ENCODE measurements around the gene PTCHD4.
A peak's percentile ranks its signal among the peaks of the same experiment; 100 is the strongest.
"Not testable (repeated sequence)": the region's sequence is repeated elsewhere in the genome, so short reads cannot be mapped to it uniquely, and the experiment has no call there.

The PTCHD4 gene

DNA sequence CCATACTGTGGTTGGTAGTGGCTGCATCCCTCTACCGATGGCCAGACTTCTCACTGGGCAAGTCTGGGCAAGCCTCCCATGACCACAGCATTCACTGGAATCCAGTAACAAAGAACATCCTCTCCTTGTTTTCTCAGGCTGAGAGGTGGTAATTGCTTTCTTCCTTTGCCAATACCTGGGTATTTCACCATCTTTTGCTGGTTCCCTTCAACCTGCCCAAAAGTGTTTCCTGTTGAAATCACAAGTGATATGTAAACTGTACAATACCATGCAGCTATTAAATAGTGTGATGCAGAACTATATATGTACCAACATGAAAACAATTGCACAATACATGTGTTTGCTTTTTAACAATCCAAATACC is at the start of gene PTCHD4:
PTCHD4 (minus strand) TSS at position 55 of the 364 bp plus-strand sequence. CDS start 42,240 bp downstream, outside the sequence.
- no peaks in the 10 kb centered on the region for H3K36me3 Mint-ChIP-seq
- no peaks in the 10 kb centered on the region for H3K9me3 Mint-ChIP-seq
- ATAC-seq (no peak), DNase-seq (ENCODE audit: low spot score in 2 of 2) (no peak)
- H3K4me1 Mint-ChIP-seq = no peaks in the 10 kb centered on the region
- no peak within 1 kb of the TSS for H3K4me3 Mint-ChIP-seq
- H3K27ac Mint-ChIP-seq = no peak within 1 kb of the TSS

DNA sequence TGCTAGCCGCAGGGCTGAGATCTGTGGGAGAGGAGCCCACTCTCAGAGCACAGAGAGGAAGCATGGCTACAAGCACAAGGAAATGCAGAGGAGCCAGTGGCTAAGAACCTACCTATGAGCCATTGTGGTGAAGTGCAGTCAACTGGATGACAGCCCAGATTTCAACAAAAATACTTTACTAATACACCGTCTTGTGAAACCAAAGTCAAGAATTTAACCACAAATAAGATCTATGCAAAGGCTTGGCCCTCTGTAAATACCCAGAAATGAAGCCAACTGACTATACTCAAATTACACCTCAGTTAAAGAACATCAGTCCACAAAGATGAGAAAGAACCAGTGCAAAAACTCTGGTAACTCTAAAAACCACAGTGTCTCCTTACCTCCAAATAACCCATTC is 40.1 kb upstream of the PTCHD4 start:
- DNase-seq (ENCODE audit: low spot score in 2 of 2) (no peak), ATAC-seq (no peak)
- no peaks in the 10 kb centered on the region for H3K36me3 Mint-ChIP-seq
- no peak overlapping the region for H3K27ac Mint-ChIP-seq
- peaks cover 29% of the 10 kb centered on the region for H3K9me3 Mint-ChIP-seq
- no peak overlapping the region for H3K4me3 Mint-ChIP-seq
- H3K4me1 Mint-ChIP-seq = no peaks in the 10 kb centered on the region

GRCh38 chr6:48150701-48151100 is 39.7 kb upstream of the PTCHD4 start:
- DNase-seq (ENCODE audit: low spot score in 2 of 2) = no peak
- no peak for ATAC-seq
- Mint-ChIP-seq H3K27ac (no peak overlapping the region), H3K4me1 (no peaks in the 10 kb centered on the region), H3K36me3 (no peaks in the 10 kb centered on the region), H3K9me3 (peaks cover 29% of the 10 kb centered on the region), H3K4me3 (no peak overlapping the region)

DNA sequence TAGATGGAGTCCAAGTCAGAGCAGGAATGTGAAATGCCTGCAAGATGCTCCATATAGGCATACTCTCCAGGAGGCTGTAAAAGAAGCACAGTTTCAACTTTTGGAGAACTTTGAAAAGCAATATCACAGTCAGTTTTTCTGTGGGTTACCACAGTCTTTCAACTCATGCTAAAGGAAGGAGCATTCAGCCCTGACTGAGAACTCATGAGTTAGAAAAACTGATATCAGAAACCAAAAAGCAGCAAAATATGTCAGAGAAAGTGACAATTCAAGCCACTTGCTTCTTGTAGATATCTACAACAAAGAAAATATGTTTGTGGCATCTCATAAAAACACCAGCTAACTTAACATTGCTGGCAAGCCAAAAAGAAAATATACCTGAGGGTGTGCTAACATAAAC is 36.1 kb upstream of the PTCHD4 start:
- ATAC-seq (no peak), DNase-seq (ENCODE audit: low spot score in 2 of 2) (no peak)
- no peak overlapping the region for H3K27ac Mint-ChIP-seq
- H3K4me3 Mint-ChIP-seq = no peak overlapping the region
- H3K4me1 Mint-ChIP-seq = no peaks in the 10 kb centered on the region
- no peaks in the 10 kb centered on the region for H3K36me3 Mint-ChIP-seq
- peaks cover 23% of the 10 kb centered on the region for H3K9me3 Mint-ChIP-seq

DNA sequence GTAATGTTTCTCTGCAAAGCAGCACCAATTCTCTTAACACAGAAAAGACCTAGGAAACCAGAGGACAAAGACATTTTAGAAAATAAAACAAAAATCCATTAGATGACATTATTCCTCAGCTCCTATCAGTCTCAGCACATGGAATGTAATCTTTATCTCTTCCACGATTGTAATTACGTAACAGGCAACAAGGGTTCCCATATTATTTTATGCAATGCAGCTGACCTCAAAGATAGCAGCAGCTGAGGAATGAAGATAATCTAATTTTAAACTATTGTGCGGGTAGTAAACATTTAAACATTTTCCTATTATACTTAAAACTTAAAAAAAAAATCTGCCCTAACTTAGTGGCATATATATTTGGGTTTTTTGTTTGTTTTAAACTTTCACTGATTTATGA is 33.0 kb upstream of the PTCHD4 start:
- DNase-seq (ENCODE audit: low spot score in 2 of 2) (no peak), ATAC-seq (no peak)
- H3K9me3 Mint-ChIP-seq = peaks cover 13% of the 10 kb centered on the region
- H3K4me1 Mint-ChIP-seq = no peaks in the 10 kb centered on the region
- H3K36me3 Mint-ChIP-seq = no peaks in the 10 kb centered on the region
- H3K4me3 Mint-ChIP-seq = no peak overlapping the region
- H3K27ac Mint-ChIP-seq = no peak overlapping the region

DNA sequence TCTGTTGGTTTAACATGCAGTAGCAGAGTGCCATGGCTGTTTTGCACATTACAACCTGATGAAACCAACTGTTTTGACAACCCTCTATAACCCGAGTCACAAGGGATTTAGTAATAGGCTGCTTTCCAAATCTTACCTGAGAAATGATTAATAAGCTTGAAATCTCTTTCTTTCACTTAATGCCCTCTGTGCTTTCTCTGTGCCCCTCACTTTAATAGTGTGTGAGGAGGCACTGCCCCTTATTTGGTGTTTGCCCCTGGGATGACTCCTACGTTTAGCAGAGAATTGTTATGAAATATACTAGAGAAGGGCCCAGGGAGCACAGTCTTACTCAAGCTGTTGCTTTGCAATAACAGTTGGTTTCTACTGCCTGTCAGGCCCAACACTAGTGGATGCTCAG is 31.0 kb upstream of the PTCHD4 start:
- Mint-ChIP-seq H3K4me1 (no peaks in the 10 kb centered on the region), H3K4me3 (no peak overlapping the region), H3K9me3 (peaks cover 5% of the 10 kb centered on the region), H3K27ac (no peak overlapping the region), H3K36me3 (no peaks in the 10 kb centered on the region)
- ATAC-seq (no peak), DNase-seq (ENCODE audit: low spot score in 2 of 2) (no peak)

DNA sequence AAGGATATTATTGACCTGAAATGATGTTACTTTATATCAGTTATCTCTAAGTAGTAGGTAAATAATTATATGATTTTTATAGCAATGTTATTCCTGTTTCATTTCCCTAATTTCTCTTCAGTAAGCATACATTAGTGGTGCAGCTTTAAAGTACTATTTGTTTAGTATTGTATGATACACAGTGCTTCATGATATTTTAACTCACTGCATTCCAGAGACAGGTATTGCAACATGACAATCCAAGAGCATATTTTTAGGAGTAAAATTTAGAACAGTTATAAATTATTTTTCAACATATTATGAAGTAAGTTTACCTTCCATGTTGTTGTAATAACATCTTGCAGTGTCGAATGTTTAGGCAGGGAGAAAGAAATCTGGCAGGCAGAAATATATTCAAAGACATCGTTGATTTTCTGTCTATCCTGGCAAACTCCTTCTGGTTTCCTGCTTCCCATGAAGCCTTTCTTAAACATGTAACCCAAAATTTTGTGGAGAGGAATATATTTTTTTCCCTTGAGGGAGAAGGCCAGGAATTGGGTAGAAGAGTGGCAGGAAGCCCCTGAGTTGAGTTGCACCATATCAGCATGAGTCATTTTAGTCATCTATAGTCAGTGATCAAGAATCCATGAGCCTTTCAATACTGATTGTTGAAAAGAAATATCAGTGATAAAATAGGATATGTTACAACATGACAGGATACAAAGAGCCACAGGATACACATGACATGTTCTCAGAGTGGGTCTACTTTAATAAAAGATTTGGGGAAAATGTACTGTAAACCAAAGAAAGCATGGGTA is 29.0 kb upstream of the PTCHD4 start:
- no peak overlapping the region for H3K4me3 Mint-ChIP-seq
- H3K9me3 Mint-ChIP-seq = peaks cover 5% of the 10 kb centered on the region
- no peaks in the 10 kb centered on the region for H3K36me3 Mint-ChIP-seq
- no peaks in the 10 kb centered on the region for H3K4me1 Mint-ChIP-seq
- no peak for DNase-seq (ENCODE audit: low spot score in 2 of 2)
- ATAC-seq = no peak
- H3K27ac Mint-ChIP-seq = no peak overlapping the region

DNA sequence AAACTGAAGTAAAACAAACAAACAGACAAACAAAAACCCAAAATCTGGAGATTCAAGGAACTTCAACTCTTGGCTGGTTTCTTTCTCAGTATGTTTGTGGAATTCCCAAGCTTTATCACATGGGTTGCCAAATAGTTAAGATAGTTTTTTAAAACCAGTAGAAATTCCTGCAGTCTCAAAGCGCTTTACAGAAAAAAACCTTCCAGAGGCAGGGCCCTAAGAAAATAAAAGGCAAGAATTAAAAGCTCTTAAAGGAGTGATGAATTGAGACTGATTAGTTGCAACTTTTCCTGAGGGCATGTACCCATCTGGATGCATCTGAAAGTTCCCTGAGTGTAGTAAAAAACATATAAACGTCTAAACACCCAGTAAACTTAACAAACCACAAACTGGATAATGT is 25.9 kb upstream of the PTCHD4 start:
- DNase-seq (ENCODE audit: low spot score in 2 of 2) (no peak), ATAC-seq (no peak)
- H3K36me3 Mint-ChIP-seq = no peaks in the 10 kb centered on the region
- peaks cover 5% of the 10 kb centered on the region for H3K9me3 Mint-ChIP-seq
- no peak overlapping the region for H3K27ac Mint-ChIP-seq
- no peak overlapping the region for H3K4me3 Mint-ChIP-seq
- no peaks in the 10 kb centered on the region for H3K4me1 Mint-ChIP-seq

DNA sequence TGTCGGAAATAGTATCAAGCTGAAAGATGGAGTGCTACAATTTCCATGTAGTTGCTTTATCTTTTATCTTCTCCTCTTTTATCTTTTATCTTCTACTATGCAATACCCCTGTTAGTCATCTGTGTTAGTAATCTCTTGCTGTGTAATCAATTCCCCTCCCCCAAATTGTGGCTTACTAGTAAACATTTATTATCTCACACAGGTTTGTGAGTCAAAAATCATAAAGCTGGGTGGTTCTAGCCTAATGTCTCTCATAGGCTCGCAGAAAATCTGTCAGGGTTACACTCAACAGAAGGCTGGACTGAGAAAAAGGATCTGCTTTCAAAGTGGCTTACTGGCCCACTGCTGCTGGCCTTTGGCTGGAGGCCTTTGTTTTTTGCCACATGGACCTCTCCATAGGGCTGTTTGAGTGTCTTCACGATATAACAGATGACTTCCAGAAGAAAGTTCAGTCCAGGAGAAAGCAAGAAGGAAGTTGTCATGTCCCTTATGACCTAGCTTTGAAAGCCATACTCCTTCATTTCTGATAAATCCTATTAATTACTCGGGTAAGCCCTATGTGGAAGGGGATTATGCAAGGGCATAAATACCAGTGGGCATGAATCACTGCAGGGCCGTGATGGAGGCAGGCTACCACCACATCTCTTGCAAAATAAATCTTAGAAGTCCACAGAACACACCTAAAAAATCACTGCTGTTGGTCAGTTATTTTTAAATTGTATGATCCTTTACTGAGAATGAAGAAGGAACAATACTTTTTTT is 24.5 kb upstream of the PTCHD4 start:
- Mint-ChIP-seq H3K4me1 (no peaks in the 10 kb centered on the region), H3K9me3 (peaks cover 5% of the 10 kb centered on the region), H3K36me3 (no peaks in the 10 kb centered on the region), H3K4me3 (no peak overlapping the region), H3K27ac (no peak overlapping the region)
- ATAC-seq = no peak
- no peak for DNase-seq (ENCODE audit: low spot score in 2 of 2)

DNA sequence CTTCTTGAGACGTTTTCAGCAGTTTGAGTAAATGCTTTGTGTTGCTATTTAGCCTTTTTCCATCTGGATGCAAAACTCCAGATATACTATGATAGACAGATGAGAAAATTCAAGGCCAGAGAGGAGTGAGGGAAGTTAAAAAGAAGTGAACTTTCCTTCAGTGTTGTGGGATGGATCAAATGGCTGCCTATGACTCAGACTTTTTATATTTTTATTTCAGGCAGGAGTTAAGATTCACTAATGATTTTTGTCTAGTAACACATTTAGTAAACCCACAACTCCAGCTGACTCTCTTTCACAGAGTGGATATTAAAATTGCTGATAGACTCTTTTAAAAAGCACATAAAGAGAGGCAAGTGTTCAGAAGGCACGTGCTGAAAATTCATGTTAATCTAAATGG is 23.2 kb upstream of the PTCHD4 start:
- Mint-ChIP-seq H3K9me3 (peaks cover 5% of the 10 kb centered on the region), H3K4me1 (no peaks in the 10 kb centered on the region), H3K4me3 (no peak overlapping the region), H3K27ac (no peak overlapping the region), H3K36me3 (no peaks in the 10 kb centered on the region)
- no peak for DNase-seq (ENCODE audit: low spot score in 2 of 2)
- ATAC-seq = no peak

GRCh38 chr6:48123601-48124000 is 12.6 kb upstream of the PTCHD4 start:
- DNase-seq (ENCODE audit: low spot score in 2 of 2) = no peak
- H3K4me3 Mint-ChIP-seq = no peak overlapping the region
- H3K27ac Mint-ChIP-seq = no peak overlapping the region
- H3K9me3 Mint-ChIP-seq = peaks cover 2% of the 10 kb centered on the region
- no peak for ATAC-seq
- no peaks in the 10 kb centered on the region for H3K36me3 Mint-ChIP-seq
- H3K4me1 Mint-ChIP-seq = no peaks in the 10 kb centered on the region

DNA sequence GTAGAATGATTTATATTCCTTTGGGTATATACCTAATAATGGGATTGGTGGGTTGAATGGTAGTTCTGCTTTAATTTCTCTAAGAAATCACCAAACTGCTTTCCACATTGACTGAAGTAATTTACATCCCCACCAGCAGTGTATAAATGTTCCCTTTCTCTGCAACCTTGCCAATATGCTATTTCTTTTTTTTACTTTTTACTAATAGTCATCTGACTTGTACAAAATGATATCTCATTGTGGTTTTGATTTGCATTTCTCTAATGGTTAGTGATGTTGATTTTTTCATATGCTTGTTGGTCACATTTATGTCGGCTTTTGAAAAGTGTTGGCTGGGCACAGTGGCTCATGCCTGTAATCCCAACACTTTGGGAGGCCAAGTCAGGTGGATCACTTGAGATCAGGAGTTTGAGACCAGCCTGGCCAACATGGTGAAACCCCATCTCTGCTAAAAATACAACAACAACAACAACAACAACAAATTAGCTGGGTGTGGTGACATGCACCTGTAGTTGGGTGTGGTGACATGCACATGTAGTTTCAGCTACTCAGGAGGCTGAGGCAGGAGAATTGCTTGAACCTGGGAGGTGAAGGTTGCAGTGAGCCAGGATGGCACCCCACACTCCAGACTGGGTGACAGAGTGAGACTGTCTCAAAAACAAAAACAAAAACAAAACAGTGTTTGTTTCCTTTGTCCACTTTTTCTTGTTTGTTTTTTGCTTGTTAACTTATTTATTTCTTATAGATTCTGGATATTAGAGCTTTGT is 11.2 kb upstream of the PTCHD4 start:
- DNase-seq (ENCODE audit: low spot score in 2 of 2); H3K36me3 Mint-ChIP-seq; H3K4me1 Mint-ChIP-seq; ATAC-seq; H3K4me3 Mint-ChIP-seq; H3K9me3 Mint-ChIP-seq; H3K27ac Mint-ChIP-seq: not testable (repeated sequence)

GRCh38 chr6:48116699-48117645 is 6.0 kb upstream of the PTCHD4 start:
- ATAC-seq = no peak

DNA sequence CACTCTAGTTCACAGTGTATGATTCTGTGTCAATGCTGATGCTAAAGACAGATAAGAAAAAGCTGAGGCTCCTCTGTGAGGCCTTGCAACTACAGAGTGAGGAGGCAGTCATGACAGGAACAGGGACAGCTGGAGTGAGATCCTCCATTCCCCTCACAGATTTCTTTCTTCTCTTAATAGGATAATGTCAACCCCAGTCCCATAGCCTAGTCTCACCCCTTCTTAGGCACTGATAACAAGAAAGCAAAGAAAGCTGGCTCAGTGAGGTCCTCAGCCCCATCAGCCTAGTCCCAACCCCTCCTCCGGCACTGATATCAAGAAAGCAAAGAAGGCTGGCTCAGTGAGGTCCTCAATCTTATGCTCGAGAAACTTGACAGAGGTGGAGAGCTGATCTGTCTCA is 2.1 kb upstream of the PTCHD4 start:
- peak; percentile 19 for ATAC-seq
- Mint-ChIP-seq H3K9me3 (no peaks in the 10 kb centered on the region), H3K4me3 (no peak overlapping the region), H3K4me1 (no peaks in the 10 kb centered on the region), H3K27ac (no peak overlapping the region), H3K36me3 (no peaks in the 10 kb centered on the region)
- no peak for DNase-seq (ENCODE audit: low spot score in 2 of 2)

More at GRCh38 chr6:48116699-48117645, 6.0 kb upstream of the PTCHD4 start:
- DNase-seq (ENCODE audit: low spot score in 2 of 2) = no peak
- H3K9me3 Mint-ChIP-seq = no peaks in the 10 kb centered on the region
- H3K4me1 Mint-ChIP-seq = no peaks in the 10 kb centered on the region
- H3K27ac Mint-ChIP-seq = no peak overlapping the region
- no peak overlapping the region for H3K4me3 Mint-ChIP-seq
- H3K36me3 Mint-ChIP-seq = no peaks in the 10 kb centered on the region

DNA sequence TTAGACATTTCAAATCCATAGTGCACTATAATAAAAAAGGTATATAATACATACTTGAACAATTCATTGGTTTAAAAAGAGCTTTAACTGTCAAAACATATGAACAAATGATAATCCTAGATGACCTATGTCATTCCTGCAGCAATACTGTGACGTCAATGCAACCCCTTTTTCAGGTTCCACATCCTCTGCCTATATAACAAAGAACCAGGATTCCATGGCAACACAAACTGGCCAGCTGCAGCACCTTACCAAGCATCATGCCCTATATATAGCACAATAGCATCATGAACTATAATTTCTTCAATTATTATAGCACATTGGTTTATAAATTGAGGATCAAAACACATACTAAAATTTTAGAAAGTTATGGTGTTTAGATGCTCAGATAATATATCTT is 578 bp upstream of the PTCHD4 start:
- no peak overlapping the region for H3K4me3 Mint-ChIP-seq
- no peak overlapping the region for H3K27ac Mint-ChIP-seq
- DNase-seq (ENCODE audit: low spot score in 2 of 2) = no peak
- no peaks in the 10 kb centered on the region for H3K36me3 Mint-ChIP-seq
- H3K9me3 Mint-ChIP-seq = no peaks in the 10 kb centered on the region
- ATAC-seq = no peak
- no peaks in the 10 kb centered on the region for H3K4me1 Mint-ChIP-seq

Data from stimulated activated effector memory CD8-positive, alpha-beta T cell treated with anti-CD3 and anti-CD28 coated beads, Interleukin-12 subunit alpha, Interleukin-12 subunit beta, amount 100 ng/mL, for 72 hours (primary cell).